Kidney epithelial cell (primary cell): ENCODE measurements around the gene SPEM2. TPM values are rescaled to one million over a fixed set of nuclear protein-coding genes. Genes with fewer than 3 reads are reported as not detected.

ENCODE experiments used
- DNase-seq: peaks from one replicate; pipeline ENCODE4 v3.0.0-alpha.2; 2010; ENCODE audit warnings: low read depth
- H3K27me3 ChIP-seq: 2 replicates; pipeline ENCODE4 v1.6.0; 2011; ENCODE audit warnings: low read length; ENCODE audit not compliant: control insufficient read depth, insufficient read depth
- H3K36me3 ChIP-seq: 2 replicates; pipeline ENCODE4 v1.5.1; 2011; ENCODE audit warnings: low read length; ENCODE audit not compliant: control insufficient read depth, insufficient read depth
- H3K4me3 ChIP-seq: 2 replicates; pipeline ENCODE4 v1.5.1; 2011; ENCODE audit warnings: low read depth, mild to moderate bottlenecking, control low read depth, low read length
- total RNA-seq: library from RNA; depleted of rRNA; stranded (reverse); fragments of >200 nt; gene quantifications from 2 replicates; pipeline ENCODE4 v1.2.3, GENCODE V29; 2015
- TF ChIP-seq, protein P1 (sequence below): IDR thresholded peaks from 2 replicates; pipeline ENCODE4 v1.5.1; 2011; ENCODE audit warnings: mild to moderate bottlenecking, moderate library complexity, low read length, control low read depth, inconsistent platforms; ENCODE audit not compliant: insufficient read depth, poor library complexity, severe bottlenecking

Gene SPEM2
- total RNA-seq, 1 donor from 2014 or later, result not detected

DNA sequence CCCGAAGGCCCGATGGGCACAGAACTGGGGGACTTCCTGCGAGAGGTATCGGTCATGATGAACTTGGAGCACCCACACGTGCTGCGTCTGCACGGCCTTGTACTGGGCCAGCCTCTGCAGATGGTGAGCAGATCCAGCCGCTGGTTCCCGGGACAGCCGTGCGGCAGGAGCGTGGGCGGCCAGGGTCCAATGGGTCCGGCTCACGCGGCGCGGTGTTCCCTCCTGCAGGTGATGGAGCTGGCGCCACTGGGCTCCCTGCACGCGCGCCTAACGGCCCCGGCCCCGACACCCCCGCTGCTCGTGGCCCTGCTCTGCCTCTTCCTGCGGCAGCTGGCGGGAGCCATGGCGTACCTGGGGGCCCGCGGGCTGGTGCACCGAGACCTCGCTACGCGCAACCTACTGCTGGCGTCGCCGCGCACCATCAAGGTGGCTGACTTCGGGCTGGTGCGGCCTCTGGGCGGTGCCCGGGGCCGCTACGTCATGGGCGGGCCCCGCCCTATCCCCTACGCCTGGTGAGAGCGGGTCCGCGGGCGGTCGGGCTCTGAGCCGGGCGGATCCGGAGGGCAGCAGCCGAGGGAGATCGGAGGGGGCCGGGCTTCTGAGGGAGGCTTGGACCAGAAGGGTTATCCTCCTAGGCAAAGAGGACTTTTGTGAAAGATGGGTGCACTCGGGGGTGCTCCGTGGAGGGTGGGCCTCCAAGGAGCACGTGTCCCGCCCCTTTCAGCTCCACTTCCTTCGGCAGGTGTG lies 41.5 kb upstream of the SPEM2 start:
- H3K36me3 ChIP-seq, result no peaks in the 10 kb centered on the region
- peak overlapping the region; percentile 28 for H3K4me3 ChIP-seq
- no peaks in the 10 kb centered on the region for H3K27me3 ChIP-seq
- TF ChIP-seq, protein P1, sequence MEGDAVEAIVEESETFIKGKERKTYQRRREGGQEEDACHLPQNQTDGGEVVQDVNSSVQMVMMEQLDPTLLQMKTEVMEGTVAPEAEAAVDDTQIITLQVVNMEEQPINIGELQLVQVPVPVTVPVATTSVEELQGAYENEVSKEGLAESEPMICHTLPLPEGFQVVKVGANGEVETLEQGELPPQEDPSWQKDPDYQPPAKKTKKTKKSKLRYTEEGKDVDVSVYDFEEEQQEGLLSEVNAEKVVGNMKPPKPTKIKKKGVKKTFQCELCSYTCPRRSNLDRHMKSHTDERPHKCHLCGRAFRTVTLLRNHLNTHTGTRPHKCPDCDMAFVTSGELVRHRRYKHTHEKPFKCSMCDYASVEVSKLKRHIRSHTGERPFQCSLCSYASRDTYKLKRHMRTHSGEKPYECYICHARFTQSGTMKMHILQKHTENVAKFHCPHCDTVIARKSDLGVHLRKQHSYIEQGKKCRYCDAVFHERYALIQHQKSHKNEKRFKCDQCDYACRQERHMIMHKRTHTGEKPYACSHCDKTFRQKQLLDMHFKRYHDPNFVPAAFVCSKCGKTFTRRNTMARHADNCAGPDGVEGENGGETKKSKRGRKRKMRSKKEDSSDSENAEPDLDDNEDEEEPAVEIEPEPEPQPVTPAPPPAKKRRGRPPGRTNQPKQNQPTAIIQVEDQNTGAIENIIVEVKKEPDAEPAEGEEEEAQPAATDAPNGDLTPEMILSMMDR, result no peak
- DNase-seq, result no peak

DNA sequence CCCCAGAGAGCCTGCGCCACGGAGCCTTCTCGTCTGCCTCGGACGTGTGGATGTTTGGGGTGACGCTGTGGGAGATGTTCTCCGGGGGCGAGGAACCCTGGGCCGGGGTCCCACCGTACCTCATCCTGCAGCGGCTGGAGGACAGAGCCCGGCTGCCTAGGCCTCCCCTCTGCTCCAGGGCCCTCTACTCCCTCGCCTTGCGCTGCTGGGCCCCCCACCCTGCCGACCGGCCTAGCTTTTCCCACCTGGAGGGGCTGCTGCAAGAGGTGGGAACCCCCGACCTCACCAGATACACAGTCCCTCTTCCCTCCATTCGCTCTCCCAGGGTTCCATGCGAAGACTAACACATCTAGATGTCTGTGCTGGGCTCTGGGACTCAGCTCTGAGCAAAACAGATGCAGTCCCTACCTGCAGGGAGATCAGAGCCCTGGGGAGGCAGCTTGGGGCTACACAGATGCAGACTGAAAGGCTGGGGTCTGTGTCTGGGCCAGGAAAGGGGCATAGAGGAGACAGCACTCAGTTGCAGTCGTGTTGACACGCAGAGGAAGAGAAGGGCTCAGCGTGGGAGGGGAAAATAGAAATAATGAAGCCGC lies 40.8 kb upstream of the SPEM2 start:
- H3K27me3 ChIP-seq, result no peaks in the 10 kb centered on the region
- no peak for DNase-seq
- TF ChIP-seq, protein P1, result no peak
- H3K36me3 ChIP-seq, result no peaks in the 10 kb centered on the region
- H3K4me3 ChIP-seq, result peak overlapping the region; percentile 28

DNA sequence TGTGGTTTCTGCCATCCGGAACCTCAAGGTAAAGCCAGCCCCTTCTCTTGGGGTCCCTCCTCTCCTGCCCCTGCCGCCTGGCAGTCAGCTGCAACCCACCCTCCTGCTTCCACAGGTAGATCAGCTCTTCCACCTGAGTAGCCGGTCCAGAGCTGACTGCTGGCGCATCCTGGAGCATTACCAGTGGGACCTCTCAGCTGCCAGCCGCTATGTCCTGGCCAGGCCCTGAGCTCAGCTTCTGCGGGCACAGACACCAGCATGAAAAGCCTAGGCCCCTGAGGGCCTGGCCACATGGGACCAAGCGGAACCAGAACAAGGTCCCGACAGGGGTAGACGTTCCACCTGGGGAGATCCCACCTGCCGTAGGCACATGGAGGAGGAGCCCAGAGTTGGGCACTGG lies 36.6 kb upstream of the SPEM2 start:
- TF ChIP-seq, protein P1, result no peak
- no peaks in the 10 kb centered on the region for H3K27me3 ChIP-seq
- no peak overlapping the region for H3K4me3 ChIP-seq
- H3K36me3 ChIP-seq, result peaks cover 1% of the 10 kb centered on the region
- DNase-seq, result no peak

DNA sequence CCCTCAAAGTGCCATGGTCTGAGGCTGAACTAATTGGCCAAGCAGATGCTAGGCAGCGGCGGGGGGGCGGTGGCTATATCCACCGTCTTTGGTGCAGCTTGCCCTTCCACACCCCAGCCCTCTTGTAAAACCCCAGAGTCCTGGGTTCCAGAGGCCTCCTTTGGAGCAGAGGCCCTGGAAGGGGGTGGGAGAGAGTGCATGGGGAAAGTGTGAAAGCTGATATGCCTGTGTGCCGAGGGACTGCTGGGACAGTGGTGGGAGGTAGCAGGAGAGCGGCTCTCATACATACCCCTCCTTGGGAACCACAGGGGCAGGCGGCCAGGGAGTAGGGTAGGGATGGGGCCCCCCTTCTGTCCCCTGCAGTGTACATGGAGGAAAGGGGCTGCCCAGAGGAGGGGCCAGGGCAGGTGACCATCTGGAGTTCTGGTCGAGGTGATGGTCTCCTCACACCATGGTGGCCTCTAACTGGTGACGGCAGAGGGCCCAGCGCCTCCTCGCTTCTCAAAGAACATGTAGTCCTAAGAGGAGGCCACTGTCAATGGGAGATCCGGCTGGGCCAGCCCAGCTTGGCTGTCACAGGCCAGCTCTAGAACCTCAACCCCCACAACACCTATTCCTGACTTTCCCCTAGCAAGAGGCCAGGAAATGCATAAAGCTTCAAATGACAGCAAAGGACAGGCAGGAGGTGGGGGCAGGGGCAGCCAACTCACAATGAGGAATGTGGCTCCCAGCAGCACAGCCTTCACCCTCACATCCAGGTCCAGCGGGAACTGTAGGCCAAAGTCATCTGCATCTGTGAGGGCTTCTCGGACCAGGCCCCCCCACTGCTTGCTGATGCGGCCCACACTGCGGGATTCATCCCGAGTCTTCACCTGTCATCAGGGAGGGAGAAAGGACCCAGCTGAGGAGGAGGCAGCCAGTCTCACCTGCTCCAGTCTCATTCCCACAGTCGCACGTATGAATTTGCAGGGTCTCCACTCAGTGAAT lies 35.2 kb upstream of the SPEM2 start:
- Histone ChIP-seq H3K4me3 (no peak overlapping the region), H3K36me3 (peaks cover 1% of the 10 kb centered on the region), H3K27me3 (no peaks in the 10 kb centered on the region)
- TF ChIP-seq, protein P1, result no peak
- DNase-seq, result no peak

DNA sequence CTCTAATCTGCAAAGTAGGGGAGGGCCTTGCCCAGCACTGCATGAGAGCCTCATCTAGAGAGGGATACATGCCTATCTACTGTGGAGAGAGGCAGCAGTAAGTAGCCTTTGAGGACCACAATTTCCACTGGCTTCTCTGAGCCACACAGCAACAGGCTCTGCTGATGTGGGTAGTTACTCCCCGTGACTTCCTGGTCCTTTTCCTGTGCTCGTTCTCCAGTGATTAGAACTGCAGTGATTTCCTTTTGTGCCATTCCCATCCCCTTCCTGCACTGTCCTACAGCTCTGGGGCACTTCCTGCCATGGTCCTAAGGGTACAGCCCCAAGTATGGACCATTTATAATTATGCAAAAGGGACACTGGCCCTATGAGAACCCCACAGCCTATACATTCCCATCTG lies 34.1 kb upstream of the SPEM2 start:
- Histone ChIP-seq H3K27me3 (no peaks in the 10 kb centered on the region), H3K4me3 (no peak overlapping the region), H3K36me3 (peaks cover 1% of the 10 kb centered on the region)
- DNase-seq, result no peak
- TF ChIP-seq, protein P1, result no peak
